Measurements from ENCODE around the gene TTLL4.

Gene TTLL4

DNA sequence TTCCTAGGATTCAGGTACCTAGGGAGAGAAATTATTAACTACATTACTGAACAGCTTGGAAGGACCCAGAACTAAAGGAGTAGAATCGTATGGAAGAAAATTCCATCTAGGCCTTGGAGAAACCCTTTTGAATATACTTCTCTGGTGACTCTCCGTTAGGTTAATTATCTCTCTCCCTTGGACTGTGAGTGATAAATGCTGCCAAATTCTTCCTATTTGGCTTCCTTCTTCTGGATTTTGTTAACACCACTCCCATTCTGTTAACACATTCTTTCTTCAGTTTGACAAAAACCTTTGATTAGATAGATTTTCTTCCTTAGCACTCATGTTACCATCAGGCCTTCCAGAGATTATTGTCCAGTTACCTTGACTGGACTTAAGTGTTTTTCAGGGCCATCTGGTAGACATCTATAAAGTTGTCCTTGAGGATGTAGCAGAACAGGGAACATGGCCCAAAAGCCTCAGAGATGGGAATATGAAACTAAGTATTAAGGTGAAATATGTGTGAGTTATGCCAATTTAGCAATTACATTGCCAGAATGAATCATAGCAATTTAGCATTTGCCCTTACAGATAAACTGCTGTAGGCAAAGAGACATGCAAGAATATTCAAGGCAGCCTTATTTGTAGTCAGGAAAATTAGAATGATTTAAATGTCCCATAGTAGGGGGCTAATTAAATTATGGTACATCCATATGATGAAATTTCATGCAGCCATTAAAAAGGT lies 78.1 kb downstream of the TTLL4 start:
- TF ChIP-seq, protein P1, sequence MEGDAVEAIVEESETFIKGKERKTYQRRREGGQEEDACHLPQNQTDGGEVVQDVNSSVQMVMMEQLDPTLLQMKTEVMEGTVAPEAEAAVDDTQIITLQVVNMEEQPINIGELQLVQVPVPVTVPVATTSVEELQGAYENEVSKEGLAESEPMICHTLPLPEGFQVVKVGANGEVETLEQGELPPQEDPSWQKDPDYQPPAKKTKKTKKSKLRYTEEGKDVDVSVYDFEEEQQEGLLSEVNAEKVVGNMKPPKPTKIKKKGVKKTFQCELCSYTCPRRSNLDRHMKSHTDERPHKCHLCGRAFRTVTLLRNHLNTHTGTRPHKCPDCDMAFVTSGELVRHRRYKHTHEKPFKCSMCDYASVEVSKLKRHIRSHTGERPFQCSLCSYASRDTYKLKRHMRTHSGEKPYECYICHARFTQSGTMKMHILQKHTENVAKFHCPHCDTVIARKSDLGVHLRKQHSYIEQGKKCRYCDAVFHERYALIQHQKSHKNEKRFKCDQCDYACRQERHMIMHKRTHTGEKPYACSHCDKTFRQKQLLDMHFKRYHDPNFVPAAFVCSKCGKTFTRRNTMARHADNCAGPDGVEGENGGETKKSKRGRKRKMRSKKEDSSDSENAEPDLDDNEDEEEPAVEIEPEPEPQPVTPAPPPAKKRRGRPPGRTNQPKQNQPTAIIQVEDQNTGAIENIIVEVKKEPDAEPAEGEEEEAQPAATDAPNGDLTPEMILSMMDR (conservative IDR thresholded peaks at IDR 0.05; ENCODE audit: control insufficient read depth, insufficient read depth, low read depth, low read length): no peak
- DNase-seq (ENCODE audit: low read depth): peak; percentile 12
- H3K4me3 ChIP-seq (ENCODE audit: control insufficient read depth, low read depth, low read length): no peak overlapping the region

DNA sequence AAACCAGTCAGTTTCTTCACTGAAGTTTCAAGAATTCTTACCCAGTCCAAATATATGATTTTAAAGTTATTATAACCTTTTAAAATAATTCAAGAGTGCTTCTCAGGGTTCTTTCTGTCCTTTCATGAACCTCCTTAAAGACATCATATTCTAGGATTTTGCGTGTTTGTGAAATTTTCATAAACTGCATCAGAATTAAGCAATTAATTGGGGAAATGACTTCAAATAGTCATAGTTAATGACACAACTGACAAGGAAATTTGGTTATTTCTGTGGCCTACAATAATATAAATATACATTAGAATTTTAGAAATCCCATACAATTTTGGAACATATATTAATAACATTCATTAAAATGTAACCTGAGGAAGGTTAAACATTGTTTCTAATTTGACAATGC lies 81.8 kb downstream of the TTLL4 start:
- no peak for DNase-seq (ENCODE audit: low read depth)
- H3K4me3 ChIP-seq (ENCODE audit: control insufficient read depth, low read depth, low read length): no peak overlapping the region
- TF ChIP-seq, protein P1 (conservative IDR thresholded peaks at IDR 0.05; ENCODE audit: control insufficient read depth, insufficient read depth, low read depth, low read length): no peak

DNA sequence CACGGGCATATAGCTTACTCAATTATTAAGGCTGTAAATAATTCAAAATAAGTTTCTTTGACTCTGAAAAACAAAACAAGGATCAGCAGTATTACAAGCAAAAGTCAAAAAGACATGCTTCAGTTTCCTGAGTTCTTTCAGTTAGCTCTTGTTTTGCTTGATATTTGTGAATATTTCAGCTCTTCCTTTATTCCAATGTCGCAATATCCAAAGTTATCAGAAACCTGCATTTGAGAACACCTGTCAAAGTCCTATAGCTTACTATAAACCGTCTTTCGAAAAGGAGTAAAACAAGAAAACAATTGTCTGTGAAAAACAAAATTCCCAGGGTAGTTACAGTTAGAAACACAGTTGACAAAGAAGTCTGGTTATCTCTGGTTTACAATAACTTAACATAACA lies 86.1 kb downstream of the TTLL4 start:
- TF ChIP-seq, protein P1 (conservative IDR thresholded peaks at IDR 0.05; ENCODE audit: control insufficient read depth, insufficient read depth, low read depth, low read length): no peak
- no peak for DNase-seq (ENCODE audit: low read depth)
- no peak overlapping the region for H3K4me3 ChIP-seq (ENCODE audit: control insufficient read depth, low read depth, low read length)

DNA sequence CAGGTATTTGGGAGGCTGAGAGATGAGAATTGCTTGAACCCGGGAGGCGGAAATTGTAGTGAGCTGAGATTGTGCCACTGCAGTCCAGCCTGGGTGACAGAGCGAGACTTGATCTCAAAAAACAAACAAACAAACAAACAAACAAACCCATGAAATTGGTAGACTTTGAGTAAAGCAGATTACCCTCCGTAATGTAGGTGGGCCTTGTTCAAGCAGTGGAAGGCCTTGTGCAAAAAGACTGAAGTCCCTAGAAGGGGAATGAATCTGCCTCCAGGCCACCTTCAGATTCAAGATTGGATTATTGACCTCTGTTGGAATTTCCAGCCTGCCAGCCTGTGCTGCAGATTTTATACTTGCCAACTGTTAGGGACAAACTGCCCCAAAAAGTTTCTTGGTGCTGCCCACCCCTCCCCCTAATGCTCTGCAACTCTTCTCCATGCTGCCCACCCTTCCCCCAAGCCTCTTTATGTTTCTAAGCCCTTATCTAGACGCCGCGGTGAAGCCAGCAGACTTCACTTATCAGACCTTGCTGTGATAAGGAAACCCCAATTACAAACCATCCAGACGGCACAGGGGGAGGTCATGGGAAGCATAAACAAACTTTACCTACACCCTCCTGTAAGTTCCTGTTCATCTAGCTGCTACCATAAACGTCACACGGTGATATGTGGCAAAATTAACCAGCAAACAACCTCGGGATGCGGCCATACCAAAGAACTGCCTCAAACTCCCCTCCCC lies 88.3 kb downstream of the TTLL4 start:
- no peak for DNase-seq (ENCODE audit: low read depth)
- TF ChIP-seq, protein P1 (conservative IDR thresholded peaks at IDR 0.05; ENCODE audit: control insufficient read depth, insufficient read depth, low read depth, low read length): no peak
- no peak overlapping the region for H3K4me3 ChIP-seq (ENCODE audit: control insufficient read depth, low read depth, low read length)

DNA sequence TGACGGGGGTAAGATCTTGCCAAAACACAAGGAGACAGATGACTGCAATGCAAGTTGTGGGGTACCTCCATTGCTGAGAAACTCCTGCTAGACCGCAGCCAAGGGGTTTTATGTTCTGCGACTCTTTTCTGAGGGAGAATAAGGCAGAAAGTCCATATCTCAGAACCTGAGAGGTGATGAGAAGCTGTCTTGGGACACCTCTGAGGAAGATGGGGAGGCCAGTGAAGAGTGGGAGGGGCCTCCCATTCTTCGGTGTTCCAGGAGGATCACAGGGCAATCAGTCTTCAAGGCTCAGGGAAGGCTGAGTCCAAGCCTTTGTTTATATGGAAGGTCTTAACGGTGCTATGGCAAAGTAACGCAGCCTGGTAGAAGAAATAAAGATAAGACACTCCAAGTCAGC lies 89.4 kb downstream of the TTLL4 start:
- TF ChIP-seq, protein P1 (conservative IDR thresholded peaks at IDR 0.05; ENCODE audit: control insufficient read depth, insufficient read depth, low read depth, low read length): no peak
- no peak for DNase-seq (ENCODE audit: low read depth)
- H3K4me3 ChIP-seq (ENCODE audit: control insufficient read depth, low read depth, low read length): no peak overlapping the region

DNA sequence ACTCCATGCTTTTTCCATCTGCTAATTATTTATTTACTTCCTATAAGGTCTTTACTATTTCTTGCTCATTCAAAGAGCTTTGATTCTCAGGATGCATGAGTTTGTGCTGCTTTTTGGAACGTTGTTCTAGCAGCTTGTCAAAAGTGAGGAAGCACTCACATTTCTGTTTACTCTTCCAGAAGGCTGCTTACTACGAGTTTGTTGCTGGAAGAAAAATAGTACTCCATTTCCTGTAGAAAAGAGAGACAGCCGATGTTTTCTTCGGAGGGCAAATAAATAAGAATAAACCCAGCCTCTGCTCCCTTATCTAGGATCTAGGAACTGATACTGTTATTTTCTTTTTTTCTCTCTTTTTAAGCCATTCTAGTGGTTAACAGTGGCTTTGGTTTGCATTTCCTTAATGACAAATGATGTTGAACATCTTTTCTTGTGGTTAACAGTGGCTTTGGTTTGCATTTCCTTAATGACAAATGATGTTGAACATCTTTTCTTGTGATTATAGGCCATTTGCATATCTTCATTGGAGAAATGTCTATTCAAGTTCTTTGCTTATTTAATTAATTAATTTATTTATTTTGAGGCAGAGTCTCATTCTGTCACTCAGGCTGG lies 91.9 kb downstream of the TTLL4 start:
- TF ChIP-seq, protein P1 (conservative IDR thresholded peaks at IDR 0.05; ENCODE audit: control insufficient read depth, insufficient read depth, low read depth, low read length): no peak
- no peak overlapping the region for H3K4me3 ChIP-seq (ENCODE audit: control insufficient read depth, low read depth, low read length)
- no peak for DNase-seq (ENCODE audit: low read depth)
